Measurements from ENCODE around the gene FBLN7. TPM values are rescaled to one million over a fixed set of nuclear protein-coding genes. Genes with fewer than 3 reads are reported as not detected.

FBLN7 gene
- total RNA-seq, 1 experiment from 2014 or later: 0.14 TPM

DNA sequence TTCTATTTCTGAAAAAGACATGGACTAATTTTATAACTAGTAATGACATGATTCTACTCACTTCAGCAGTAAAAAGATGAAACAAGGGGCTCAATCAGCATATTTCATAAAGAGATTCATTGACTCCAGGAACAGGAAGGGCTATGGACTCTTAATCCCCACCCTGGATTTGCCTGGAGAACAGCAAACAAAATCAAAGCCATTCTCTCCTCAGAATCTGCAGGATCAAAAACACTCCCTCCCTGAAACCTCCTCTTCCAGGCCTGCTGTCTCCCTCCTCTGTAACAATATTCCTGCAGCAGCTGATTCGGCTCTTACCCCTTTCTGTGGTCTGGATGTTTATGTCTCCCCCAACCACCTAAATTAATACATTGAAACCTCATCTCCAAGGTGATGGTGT, 59.7 kb downstream of the FBLN7 start:
- DNase-seq (ENCODE audit: unreplicated experiment): no peak
- Mint-ChIP-seq H3K27me3 (ENCODE audit: insufficient read depth, unreplicated experiment) (no peaks in the 10 kb centered on the region), H3K4me1 (ENCODE audit: insufficient read depth, unreplicated experiment) (no peaks in the 10 kb centered on the region), H3K27ac (ENCODE audit: low read depth, unreplicated experiment) (no peak overlapping the region), H3K9me3 (ENCODE audit: unreplicated experiment) (no peaks in the 10 kb centered on the region), H3K4me3 (ENCODE audit: unreplicated experiment) (no peak overlapping the region), H3K36me3 (ENCODE audit: insufficient read depth, unreplicated experiment) (no peaks in the 10 kb centered on the region)
- TF ChIP-seq, protein P1, sequence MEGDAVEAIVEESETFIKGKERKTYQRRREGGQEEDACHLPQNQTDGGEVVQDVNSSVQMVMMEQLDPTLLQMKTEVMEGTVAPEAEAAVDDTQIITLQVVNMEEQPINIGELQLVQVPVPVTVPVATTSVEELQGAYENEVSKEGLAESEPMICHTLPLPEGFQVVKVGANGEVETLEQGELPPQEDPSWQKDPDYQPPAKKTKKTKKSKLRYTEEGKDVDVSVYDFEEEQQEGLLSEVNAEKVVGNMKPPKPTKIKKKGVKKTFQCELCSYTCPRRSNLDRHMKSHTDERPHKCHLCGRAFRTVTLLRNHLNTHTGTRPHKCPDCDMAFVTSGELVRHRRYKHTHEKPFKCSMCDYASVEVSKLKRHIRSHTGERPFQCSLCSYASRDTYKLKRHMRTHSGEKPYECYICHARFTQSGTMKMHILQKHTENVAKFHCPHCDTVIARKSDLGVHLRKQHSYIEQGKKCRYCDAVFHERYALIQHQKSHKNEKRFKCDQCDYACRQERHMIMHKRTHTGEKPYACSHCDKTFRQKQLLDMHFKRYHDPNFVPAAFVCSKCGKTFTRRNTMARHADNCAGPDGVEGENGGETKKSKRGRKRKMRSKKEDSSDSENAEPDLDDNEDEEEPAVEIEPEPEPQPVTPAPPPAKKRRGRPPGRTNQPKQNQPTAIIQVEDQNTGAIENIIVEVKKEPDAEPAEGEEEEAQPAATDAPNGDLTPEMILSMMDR (IDR thresholded peaks at IDR 0.05; ENCODE audit: unreplicated experiment): no peak
- POLR2A ChIA-PET: no interaction called here
- no TSS peak for BruUV-seq (replicated peaks)
- CTCF ChIA-PET: no interaction called here
- intact Hi-C loops (cut with micrococcal nuclease): no loop called here

DNA sequence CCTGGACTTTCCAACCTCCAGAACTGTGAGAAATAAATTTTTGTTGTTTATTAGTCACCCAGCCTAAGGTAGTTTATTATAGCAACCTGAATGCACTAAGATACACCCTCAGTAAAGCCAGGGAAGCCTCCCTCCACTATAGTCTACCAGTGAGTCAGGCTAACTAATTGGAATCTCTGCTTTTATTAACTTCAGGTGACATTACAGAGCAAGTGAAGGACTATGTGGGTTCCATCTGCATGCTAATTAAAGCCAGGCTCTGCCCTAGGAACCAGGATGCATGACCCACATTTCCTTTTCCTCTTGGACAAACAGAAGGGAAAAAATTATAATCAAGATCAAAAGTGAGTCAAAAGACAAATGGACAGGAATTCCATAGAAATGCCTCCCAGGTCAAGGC, 60.6 kb downstream of the FBLN7 start:
- H3K4me1 Mint-ChIP-seq (ENCODE audit: insufficient read depth, unreplicated experiment): no peaks in the 10 kb centered on the region
- H3K9me3 Mint-ChIP-seq (ENCODE audit: unreplicated experiment): no peaks in the 10 kb centered on the region
- intact Hi-C loops (cut with micrococcal nuclease): no loop called here
- no TSS peak for BruUV-seq (replicated peaks)
- no peaks in the 10 kb centered on the region for H3K27me3 Mint-ChIP-seq (ENCODE audit: insufficient read depth, unreplicated experiment)
- ChIA-PET CTCF (no interaction called here), POLR2A (no interaction called here)
- H3K27ac Mint-ChIP-seq (ENCODE audit: low read depth, unreplicated experiment): no peak overlapping the region
- H3K36me3 Mint-ChIP-seq (ENCODE audit: insufficient read depth, unreplicated experiment): no peaks in the 10 kb centered on the region
- no peak overlapping the region for H3K4me3 Mint-ChIP-seq (ENCODE audit: unreplicated experiment)
- TF ChIP-seq, protein P1 (IDR thresholded peaks at IDR 0.05; ENCODE audit: unreplicated experiment): no peak
- DNase-seq (ENCODE audit: unreplicated experiment): no peak

DNA sequence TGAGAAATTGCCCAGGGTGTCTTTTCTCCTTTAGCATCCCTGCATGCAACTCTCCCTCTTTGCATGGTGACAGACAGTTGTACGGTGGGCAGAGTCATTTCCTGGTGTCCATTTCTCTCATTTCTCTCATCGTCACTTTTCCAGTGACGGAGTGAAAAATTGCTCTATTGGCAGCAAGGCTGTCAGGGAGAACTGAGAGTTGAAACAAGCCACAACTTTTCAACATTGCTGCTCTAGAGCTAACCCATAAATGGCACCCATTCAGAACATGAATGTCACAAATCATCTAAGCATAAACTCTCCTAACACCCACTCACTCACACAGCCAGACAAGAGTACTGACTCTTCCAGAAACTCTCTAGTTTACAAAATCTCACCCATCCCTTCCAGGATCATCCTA, 61.0 kb downstream of the FBLN7 start:
- BruUV-seq (replicated peaks): no TSS peak
- ChIA-PET CTCF (no interaction called here), POLR2A (no interaction called here)
- Mint-ChIP-seq H3K4me3 (ENCODE audit: unreplicated experiment) (no peak overlapping the region), H3K27me3 (ENCODE audit: insufficient read depth, unreplicated experiment) (no peaks in the 10 kb centered on the region), H3K9me3 (ENCODE audit: unreplicated experiment) (peaks cover 2% of the 10 kb centered on the region), H3K4me1 (ENCODE audit: insufficient read depth, unreplicated experiment) (no peaks in the 10 kb centered on the region), H3K27ac (ENCODE audit: low read depth, unreplicated experiment) (no peak overlapping the region), H3K36me3 (ENCODE audit: insufficient read depth, unreplicated experiment) (no peaks in the 10 kb centered on the region)
- TF ChIP-seq, protein P1 (IDR thresholded peaks at IDR 0.05; ENCODE audit: unreplicated experiment): no peak
- intact Hi-C loops (cut with micrococcal nuclease): no loop called here
- no peak for DNase-seq (ENCODE audit: unreplicated experiment)

DNA sequence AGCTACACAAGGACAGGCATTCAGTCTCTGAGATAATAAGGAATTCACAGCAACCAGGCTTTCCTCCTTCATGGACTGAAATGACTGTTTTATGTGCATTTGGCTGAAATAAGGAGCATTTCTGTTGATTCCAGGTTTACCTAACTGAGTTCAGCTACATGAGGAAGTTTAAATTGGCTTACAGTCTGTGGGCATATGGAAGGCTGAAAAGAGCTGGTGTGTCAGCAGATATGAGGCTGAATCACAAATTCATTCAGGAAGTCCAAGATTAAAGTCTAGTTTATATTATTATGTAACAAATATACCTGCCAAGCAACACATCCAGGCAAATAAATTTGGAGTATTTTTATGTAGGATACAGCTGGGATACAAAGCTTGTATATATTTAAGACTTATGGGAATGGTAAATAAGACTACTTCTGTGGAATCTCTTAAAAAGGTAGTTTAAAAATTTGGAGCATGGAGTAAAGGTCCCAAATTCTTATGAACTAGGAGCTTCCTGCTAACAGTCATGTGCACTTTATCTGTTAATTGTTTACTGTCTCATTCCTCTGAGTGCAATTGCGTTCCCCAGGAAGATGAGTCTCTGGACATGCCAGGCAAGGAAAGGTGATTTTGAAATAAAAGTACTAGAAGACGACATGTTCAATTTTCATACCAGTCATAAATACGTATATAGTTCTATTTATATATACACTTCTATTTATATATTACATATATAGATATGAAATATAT, 63.7 kb downstream of the FBLN7 start:
- Mint-ChIP-seq H3K27me3 (ENCODE audit: insufficient read depth, unreplicated experiment) (no peaks in the 10 kb centered on the region), H3K9me3 (ENCODE audit: unreplicated experiment) (peaks cover 7% of the 10 kb centered on the region), H3K4me1 (ENCODE audit: insufficient read depth, unreplicated experiment) (no peaks in the 10 kb centered on the region), H3K27ac (ENCODE audit: low read depth, unreplicated experiment) (no peak overlapping the region), H3K4me3 (ENCODE audit: unreplicated experiment) (no peak overlapping the region), H3K36me3 (ENCODE audit: insufficient read depth, unreplicated experiment) (no peaks in the 10 kb centered on the region)
- no TSS peak for BruUV-seq (replicated peaks)
- DNase-seq (ENCODE audit: unreplicated experiment): no peak
- ChIA-PET CTCF (interaction anchor here (0.8 kb wide), 1 partner anchor 314 kb away, joined by 3 read pairs; no protein-coding TSS in a partner anchor), POLR2A (interaction anchor here (1.2 kb wide), 1 partner anchor 11 kb away, joined by 4 read pairs; no protein-coding TSS in a partner anchor)
- TF ChIP-seq, protein P1 (IDR thresholded peaks at IDR 0.05; ENCODE audit: unreplicated experiment): no peak
- intact Hi-C loops (cut with micrococcal nuclease): no loop called here

Measured in MCF 10A (cell line).